GM19351 (cell line): ENCODE results near the gene MMP17.
A peak's percentile ranks its signal among the peaks of the same experiment; 100 is the strongest.

Source experiments
- ATAC-seq: cut with Tn5 transposase; IDR thresholded peaks from one replicate; pipeline ENCODE4 v1.9.1; 2021; ENCODE audit warnings: mild to moderate bottlenecking, moderate library complexity; ENCODE audit not compliant: unreplicated experiment

The MMP17 gene

GRCh38 chr12:131892711-131893604 lies 64.8 kb downstream of the MMP17 start:
- ATAC-seq: no peak

- no peak for ATAC-seq
These were observed 65.6 kb downstream of the MMP17 start for GRCh38 chr12:131893605-131894312.

GRCh38 chr12:131894313-131894860 lies 66.2 kb downstream of the MMP17 start, which contains the start of gene ULK1:
ULK1 (plus strand) TSS chr12:131894622; CDS start chr12:131895002, 380 bp downstream.
- ATAC-seq: peak; percentile 70

GRCh38 chr12:131894981-131895639 lies 66.9 kb downstream of the MMP17 start:
- no peak for ATAC-seq

- peak; percentile 20 for ATAC-seq
These were observed 67.5 kb downstream of the MMP17 start for GRCh38 chr12:131895640-131896079.

- ATAC-seq: peak; percentile 56
These were observed 68.1 kb downstream of the MMP17 start for GRCh38 chr12:131896080-131896810.

GRCh38 chr12:131896811-131897270 lies 68.6 kb downstream of the MMP17 start:
- ATAC-seq: no peak

GRCh38 chr12:131897276-131897675 lies 69.1 kb downstream of the MMP17 start:
- no peak for ATAC-seq

- no peak for ATAC-seq
These were observed 69.7 kb downstream of the MMP17 start for GRCh38 chr12:131897875-131898274.

- ATAC-seq: no peak
These were observed 72.2 kb downstream of the MMP17 start for GRCh38 chr12:131900397-131900796.
